ENCODE results near the gene AIFM1.

AIFM1 gene

DNA sequence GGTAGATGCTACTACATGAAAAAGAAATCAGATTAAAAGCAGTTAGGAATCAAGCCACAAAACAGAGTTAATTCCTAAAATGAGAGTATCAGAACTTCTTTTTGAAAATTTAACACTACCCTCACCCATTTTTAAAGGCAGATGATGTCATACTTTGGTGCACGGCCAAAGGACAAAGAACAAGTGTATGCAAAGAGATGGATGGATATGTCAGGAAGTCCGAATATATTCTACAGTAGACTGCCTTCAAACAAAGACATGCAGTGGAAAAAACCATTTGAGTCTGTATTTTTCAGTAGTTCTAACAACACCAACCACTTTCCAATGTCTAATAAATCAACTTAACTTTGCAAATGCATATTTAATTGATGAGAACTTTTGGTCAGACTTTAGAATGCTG, 2.2 kb downstream of the AIFM1 start:
- H4K12ac ChIP-seq (ENCODE audit: low read depth, low read length) = no peak overlapping the region
- WGBS (ENCODE audit: extremely low coverage, insufficient coverage, insufficient read length) = no CpG with 5 or more reads among the region's 2 CpGs
- peaks cover 5% of the 10 kb centered on the region for H3K79me1 ChIP-seq (ENCODE audit: low read length)
- no peaks in the 10 kb centered on the region for H3K36me3 ChIP-seq (ENCODE audit: control insufficient read depth in 1 of 2, insufficient read depth in 2 of 2, low read length in 2 of 2)
- no peak overlapping the region for H3K4me2 ChIP-seq (ENCODE audit: low read length)
- DNase-seq = no peak
- no peak overlapping the region for H3K23ac ChIP-seq (ENCODE audit: low read length)
- no peak overlapping the region for H3K18ac ChIP-seq (ENCODE audit: low read length)
- H2BK5ac ChIP-seq (ENCODE audit: low read depth, low read length, poor library complexity) = no peak overlapping the region
- no peak overlapping the region for H3K4ac ChIP-seq (ENCODE audit: low read depth, low read length)
- H3K4me3 ChIP-seq (ENCODE audit: low read depth, low read length) = no peak overlapping the region
- H3K4me1 ChIP-seq (ENCODE audit: control insufficient read depth in 1 of 2, insufficient read depth in 2 of 2, low read length in 2 of 2) = no peaks in the 10 kb centered on the region
- H3K27ac ChIP-seq (ENCODE audit: low read depth, low read length) = no peak overlapping the region
- no peaks in the 10 kb centered on the region for H3K9me3 ChIP-seq (ENCODE audit: insufficient read depth, low read depth, low read length)
- no peak overlapping the region for H4K8ac ChIP-seq (ENCODE audit: low read depth, low read length)
- no peaks in the 10 kb centered on the region for H3K27me3 ChIP-seq (ENCODE audit: insufficient read depth, low read length)
- no peak overlapping the region for H2AK5ac ChIP-seq (ENCODE audit: low read length)
- H3K14ac ChIP-seq (ENCODE audit: low read length) = no peak overlapping the region
- H2AFZ ChIP-seq (ENCODE audit: insufficient read depth, low read length, poor library complexity) = no peak overlapping the region
- no peak overlapping the region for H3K9ac ChIP-seq (ENCODE audit: low read length)
- H2BK12ac ChIP-seq (ENCODE audit: low read length) = no peak overlapping the region
- H2BK120ac ChIP-seq (ENCODE audit: insufficient read depth, low read length, poor library complexity) = no peak overlapping the region
- H3K79me2 ChIP-seq (ENCODE audit: control insufficient read depth, insufficient read depth, low read length, poor library complexity) = peaks cover 2% of the 10 kb centered on the region
- no peak overlapping the region for H4K91ac ChIP-seq (ENCODE audit: low read depth, low read length)

DNA sequence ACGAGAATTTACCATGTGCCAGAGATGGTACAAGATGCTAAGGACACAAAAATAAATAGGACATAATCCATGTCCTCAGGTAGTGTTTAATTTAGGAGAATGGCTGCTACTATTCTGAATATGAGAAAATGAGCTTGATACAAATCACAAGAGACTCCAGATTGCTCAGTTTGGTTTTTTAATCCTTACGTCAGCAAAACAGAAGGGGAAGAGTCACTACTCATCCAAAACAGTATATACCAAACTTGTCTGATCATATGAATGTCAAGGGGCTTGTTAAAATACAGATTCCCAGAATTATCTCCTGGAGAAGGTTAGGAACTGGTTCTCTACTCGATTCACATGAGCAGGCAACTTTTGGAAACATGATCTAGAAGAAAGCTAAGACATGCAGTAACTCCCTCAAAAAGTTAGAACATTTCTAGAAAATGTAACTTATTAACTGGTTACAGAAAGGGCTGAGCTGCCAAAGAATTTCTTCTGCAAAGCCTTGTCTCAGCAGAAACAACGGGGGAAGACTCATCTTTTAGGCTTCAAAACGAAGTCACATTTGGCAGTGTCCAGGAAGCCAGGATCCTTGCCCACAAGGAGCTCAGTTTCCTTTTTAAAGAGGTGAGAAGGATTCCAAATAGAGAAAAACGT, 3.4 kb downstream of the AIFM1 start:
- H3K9me3 ChIP-seq (ENCODE audit: insufficient read depth, low read depth, low read length) = no peaks in the 10 kb centered on the region
- H3K79me1 ChIP-seq (ENCODE audit: low read length) = peaks cover 5% of the 10 kb centered on the region
- H4K12ac ChIP-seq (ENCODE audit: low read depth, low read length) = no peak overlapping the region
- no peak overlapping the region for H4K91ac ChIP-seq (ENCODE audit: low read depth, low read length)
- H3K18ac ChIP-seq (ENCODE audit: low read length) = no peak overlapping the region
- no peak overlapping the region for H3K4me3 ChIP-seq (ENCODE audit: low read depth, low read length)
- H3K36me3 ChIP-seq (ENCODE audit: control insufficient read depth in 1 of 2, insufficient read depth in 2 of 2, low read length in 2 of 2) = no peaks in the 10 kb centered on the region
- no peaks in the 10 kb centered on the region for H3K4me1 ChIP-seq (ENCODE audit: control insufficient read depth in 1 of 2, insufficient read depth in 2 of 2, low read length in 2 of 2)
- H3K9ac ChIP-seq (ENCODE audit: low read length) = no peak overlapping the region
- H3K23ac ChIP-seq (ENCODE audit: low read length) = no peak overlapping the region
- no peak overlapping the region for H2AFZ ChIP-seq (ENCODE audit: insufficient read depth, low read length, poor library complexity)
- peaks cover 2% of the 10 kb centered on the region for H3K79me2 ChIP-seq (ENCODE audit: control insufficient read depth, insufficient read depth, low read length, poor library complexity)
- no peak overlapping the region for H2AK5ac ChIP-seq (ENCODE audit: low read length)
- H2BK120ac ChIP-seq (ENCODE audit: insufficient read depth, low read length, poor library complexity) = no peak overlapping the region
- WGBS (ENCODE audit: extremely low coverage, insufficient coverage, insufficient read length) = no CpG with 5 or more reads among the region's 6 CpGs
- no peak overlapping the region for H2BK5ac ChIP-seq (ENCODE audit: low read depth, low read length, poor library complexity)
- no peaks in the 10 kb centered on the region for H3K27me3 ChIP-seq (ENCODE audit: insufficient read depth, low read length)
- H4K8ac ChIP-seq (ENCODE audit: low read depth, low read length) = no peak overlapping the region
- DNase-seq = no peak
- no peak overlapping the region for H3K27ac ChIP-seq (ENCODE audit: low read depth, low read length)
- H3K4me2 ChIP-seq (ENCODE audit: low read length) = no peak overlapping the region
- H2BK12ac ChIP-seq (ENCODE audit: low read length) = no peak overlapping the region
- H3K4ac ChIP-seq (ENCODE audit: low read depth, low read length) = no peak overlapping the region
- H3K14ac ChIP-seq (ENCODE audit: low read length) = no peak overlapping the region

DNA sequence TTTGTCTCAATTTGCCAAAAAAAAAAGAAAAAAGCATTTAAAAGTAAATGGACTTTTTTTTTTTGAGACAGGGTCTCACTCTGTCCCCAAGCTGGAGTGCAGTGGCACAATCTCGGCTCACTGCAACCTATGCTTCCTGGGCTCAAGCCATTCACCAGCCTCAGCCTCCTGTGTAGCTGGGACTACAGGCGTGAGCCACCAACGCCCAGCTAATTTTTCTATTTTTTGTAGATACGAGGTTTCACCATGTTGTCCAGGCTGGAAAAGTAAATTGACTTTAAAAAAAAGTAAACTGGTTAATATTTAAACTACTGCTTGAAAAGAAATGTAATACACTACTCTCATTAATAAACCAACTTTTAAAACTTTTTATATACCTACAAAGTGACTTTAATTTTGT, 5.9 kb downstream of the AIFM1 start:
- no peak overlapping the region for H3K23ac ChIP-seq (ENCODE audit: low read length)
- no peak overlapping the region for H4K91ac ChIP-seq (ENCODE audit: low read depth, low read length)
- no peaks in the 10 kb centered on the region for H3K9me3 ChIP-seq (ENCODE audit: insufficient read depth, low read depth, low read length)
- H3K27ac ChIP-seq (ENCODE audit: low read depth, low read length) = no peak overlapping the region
- H3K4me2 ChIP-seq (ENCODE audit: low read length) = no peak overlapping the region
- H3K4ac ChIP-seq (ENCODE audit: low read depth, low read length) = no peak overlapping the region
- H3K79me2 ChIP-seq (ENCODE audit: control insufficient read depth, insufficient read depth, low read length, poor library complexity) = no peaks in the 10 kb centered on the region
- H4K8ac ChIP-seq (ENCODE audit: low read depth, low read length) = no peak overlapping the region
- no peak overlapping the region for H2BK12ac ChIP-seq (ENCODE audit: low read length)
- no CpG with 5 or more reads among the region's 4 CpGs for WGBS (ENCODE audit: extremely low coverage, insufficient coverage, insufficient read length)
- H3K9ac ChIP-seq (ENCODE audit: low read length) = no peak overlapping the region
- no peak overlapping the region for H3K14ac ChIP-seq (ENCODE audit: low read length)
- H4K12ac ChIP-seq (ENCODE audit: low read depth, low read length) = no peak overlapping the region
- no peak overlapping the region for H3K4me3 ChIP-seq (ENCODE audit: low read depth, low read length)
- H2AK5ac ChIP-seq (ENCODE audit: low read length) = no peak overlapping the region
- no peak overlapping the region for H2AFZ ChIP-seq (ENCODE audit: insufficient read depth, low read length, poor library complexity)
- no peak overlapping the region for H2BK120ac ChIP-seq (ENCODE audit: insufficient read depth, low read length, poor library complexity)
- no peak overlapping the region for H3K18ac ChIP-seq (ENCODE audit: low read length)
- no peak overlapping the region for H2BK5ac ChIP-seq (ENCODE audit: low read depth, low read length, poor library complexity)
- no peaks in the 10 kb centered on the region for H3K4me1 ChIP-seq (ENCODE audit: control insufficient read depth in 1 of 2, insufficient read depth in 2 of 2, low read length in 2 of 2)
- no peaks in the 10 kb centered on the region for H3K79me1 ChIP-seq (ENCODE audit: low read length)
- no peaks in the 10 kb centered on the region for H3K27me3 ChIP-seq (ENCODE audit: insufficient read depth, low read length)
- DNase-seq = no peak
- no peaks in the 10 kb centered on the region for H3K36me3 ChIP-seq (ENCODE audit: control insufficient read depth in 1 of 2, insufficient read depth in 2 of 2, low read length in 2 of 2)

DNA sequence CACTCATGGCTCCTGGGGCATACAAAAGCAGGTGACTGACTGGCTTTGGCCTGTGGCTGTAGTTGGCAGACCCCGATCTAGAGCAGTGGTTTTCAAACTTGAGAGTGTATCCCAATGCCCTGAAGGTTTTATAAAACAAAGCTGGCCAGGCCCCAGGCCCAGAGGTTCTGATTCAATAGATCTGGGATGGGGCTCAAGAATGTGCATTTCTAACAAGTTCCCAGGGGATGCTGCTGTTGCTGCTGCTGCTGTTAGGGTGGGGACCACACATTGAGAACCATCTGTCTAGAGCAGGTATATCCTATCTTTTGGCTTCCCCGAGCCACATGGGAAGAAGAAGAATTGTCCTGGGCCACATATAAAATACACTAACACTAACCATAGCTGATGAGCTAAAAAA, 7.3 kb downstream of the AIFM1 start:
- Histone ChIP-seq H3K36me3 (ENCODE audit: control insufficient read depth in 1 of 2, insufficient read depth in 2 of 2, low read length in 2 of 2) (no peaks in the 10 kb centered on the region), H3K27me3 (ENCODE audit: insufficient read depth, low read length) (no peaks in the 10 kb centered on the region), H3K4me1 (ENCODE audit: control insufficient read depth in 1 of 2, insufficient read depth in 2 of 2, low read length in 2 of 2) (no peaks in the 10 kb centered on the region), H3K9ac (ENCODE audit: low read length) (no peak overlapping the region), H2BK120ac (ENCODE audit: insufficient read depth, low read length, poor library complexity) (no peak overlapping the region), H3K4me2 (ENCODE audit: low read length) (no peak overlapping the region), H4K8ac (ENCODE audit: low read depth, low read length) (no peak overlapping the region), H2AFZ (ENCODE audit: insufficient read depth, low read length, poor library complexity) (no peak overlapping the region), H3K27ac (ENCODE audit: low read depth, low read length) (no peak overlapping the region), H3K14ac (ENCODE audit: low read length) (no peak overlapping the region), H3K18ac (ENCODE audit: low read length) (no peak overlapping the region), H3K9me3 (ENCODE audit: insufficient read depth, low read depth, low read length) (no peaks in the 10 kb centered on the region), H3K79me2 (ENCODE audit: control insufficient read depth, insufficient read depth, low read length, poor library complexity) (no peaks in the 10 kb centered on the region), H2BK12ac (ENCODE audit: low read length) (no peak overlapping the region), H3K4me3 (ENCODE audit: low read depth, low read length) (no peak overlapping the region), H4K12ac (ENCODE audit: low read depth, low read length) (no peak overlapping the region), H2BK5ac (ENCODE audit: low read depth, low read length, poor library complexity) (no peak overlapping the region), H4K91ac (ENCODE audit: low read depth, low read length) (no peak overlapping the region), H3K4ac (ENCODE audit: low read depth, low read length) (no peak overlapping the region), H2AK5ac (ENCODE audit: low read length) (no peak overlapping the region), H3K79me1 (ENCODE audit: low read length) (no peaks in the 10 kb centered on the region), H3K23ac (ENCODE audit: low read length) (no peak overlapping the region)
- no peak for DNase-seq
- WGBS (ENCODE audit: extremely low coverage, insufficient coverage, insufficient read length) = no CpG with 5 or more reads among the region's 2 CpGs
